ENCODE results near the gene HMGCL. TPM values are rescaled to one million over a fixed set of nuclear protein-coding genes. Genes with fewer than 3 reads are reported as not detected.
"Not testable (repeated sequence)": the region's sequence is repeated elsewhere in the genome, so short reads cannot be mapped to it uniquely, and the experiment has no call there.

The HMGCL gene
- total RNA-seq, 2 experiments from 2014 or later: 31.9 to 46.0 TPM

DNA sequence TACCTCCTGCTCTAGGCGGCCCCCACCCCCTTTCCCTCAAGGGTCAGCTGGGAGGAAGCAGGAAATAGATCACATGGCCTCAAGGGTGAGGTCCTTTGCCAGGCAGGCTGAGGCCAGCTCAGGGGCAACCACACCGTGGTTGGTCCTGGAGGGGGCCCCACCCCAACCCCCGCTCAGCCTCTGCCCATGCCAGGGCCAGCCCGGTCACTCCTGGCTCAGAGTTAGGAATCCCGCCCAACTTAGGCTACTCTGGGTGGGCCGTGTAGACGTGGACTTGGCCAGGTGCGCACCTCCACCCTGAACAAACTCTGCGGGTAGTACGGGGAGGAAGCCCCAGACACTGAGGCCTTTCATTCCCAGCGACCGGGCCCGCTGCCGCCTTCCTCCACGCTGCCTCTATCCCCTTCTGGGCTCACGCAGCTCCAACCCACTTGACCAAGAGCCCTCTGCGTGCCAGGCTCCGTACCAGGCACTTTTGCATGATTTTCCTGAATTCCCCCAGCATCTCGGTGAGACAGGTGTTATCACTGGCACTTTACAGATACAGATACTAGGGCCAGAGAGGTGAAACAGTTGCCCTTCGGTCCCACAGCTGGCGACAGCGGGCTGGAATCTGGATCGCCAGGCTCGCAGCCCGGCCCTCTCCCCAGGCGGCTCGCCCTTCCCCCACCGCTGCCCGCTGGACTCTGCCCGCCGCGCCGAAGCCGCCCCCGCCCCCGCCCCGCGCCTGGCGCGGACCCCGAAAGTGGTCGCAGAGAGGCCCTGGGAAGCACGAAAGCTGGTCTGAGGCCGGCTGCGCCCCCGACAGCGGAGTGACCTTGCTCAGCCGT lies 25.4 kb downstream of the HMGCL start:
- intact Hi-C loops (cut with DNase I, micrococcal nuclease): loop anchor here (1.0 to 10.0 kb wide), 14 partner anchors 8 to 844 kb away; partner anchors contain the start of genes HMGCL (in 2 of the 2), LYPLA2 (in 2 of the 2), PNRC2 (in 2 of the 2) and ELOA (in 1 of the 2)
- POLR2A ChIA-PET: interaction anchor here (1.8 to 2.1 kb wide), 4 partner anchors 9 to 26 kb away, joined by 4 to 6 read pairs (median 4); partner anchors contain the start of genes HMGCL, LYPLA2 and PITHD1
- H3K27me3 Mint-ChIP-seq: no peaks in the 10 kb centered on the region
- peaks cover 19% of the 10 kb centered on the region for H3K36me3 Mint-ChIP-seq (ENCODE audit: low read depth)
- CTCF ChIA-PET: interaction anchor here (0.9 to 5.3 kb wide), 9 partner anchors 9 to 241 kb away, joined by 3 to 22 read pairs (median 5); partner anchors contain the start of genes LYPLA2 and PITHD1
- no peaks in the 10 kb centered on the region for H3K9me3 Mint-ChIP-seq (ENCODE audit: low read depth)
- H3K4me1 Mint-ChIP-seq: peaks cover 13% of the 10 kb centered on the region
- H3K4me3 Mint-ChIP-seq: peak overlapping the region; percentile 86
- peak; percentile 72 for DNase-seq
- peak overlapping the region; percentile 84 for H3K27ac Mint-ChIP-seq
- peak; percentile 32 for ATAC-seq

DNA sequence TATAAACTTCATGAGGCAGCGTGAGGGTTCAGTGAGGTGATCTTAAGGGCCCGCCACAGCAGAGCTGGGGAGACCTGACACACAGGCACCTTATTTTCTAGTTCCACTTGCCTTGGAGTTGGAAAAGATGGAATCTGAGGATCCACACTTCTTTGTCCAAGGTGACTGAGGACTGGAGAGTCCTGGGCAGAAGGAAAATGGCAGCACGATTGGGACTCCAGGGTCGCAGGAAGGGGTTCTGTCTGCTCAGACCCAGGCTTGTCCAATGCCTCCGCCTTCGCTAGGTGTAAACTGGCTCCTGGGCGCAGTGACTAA lies 26.0 kb downstream of the HMGCL start:
- Mint-ChIP-seq H3K4me3 (peak overlapping the region; percentile 86), H3K27ac (peak overlapping the region; percentile 60), H3K36me3 (ENCODE audit: low read depth) (peaks cover 19% of the 10 kb centered on the region), H3K4me1 (peaks cover 13% of the 10 kb centered on the region), H3K27me3 (no peaks in the 10 kb centered on the region), H3K9me3 (ENCODE audit: low read depth) (no peaks in the 10 kb centered on the region)
- no peak for ATAC-seq
- intact Hi-C loops (cut with DNase I, micrococcal nuclease): no loop called here
- no peak for DNase-seq
- ChIA-PET CTCF (interaction anchor here (0.7 to 5.3 kb wide), 8 partner anchors 8 to 431 kb away, joined by 3 to 22 read pairs (median 5); partner anchors contain the start of genes LYPLA2 and PITHD1), POLR2A (interaction anchor here (1.8 to 1.9 kb wide), 3 partner anchors 8 to 26 kb away, joined by 4 to 6 read pairs (median 5); partner anchors contain the start of genes HMGCL, LYPLA2 and PITHD1)

DNA sequence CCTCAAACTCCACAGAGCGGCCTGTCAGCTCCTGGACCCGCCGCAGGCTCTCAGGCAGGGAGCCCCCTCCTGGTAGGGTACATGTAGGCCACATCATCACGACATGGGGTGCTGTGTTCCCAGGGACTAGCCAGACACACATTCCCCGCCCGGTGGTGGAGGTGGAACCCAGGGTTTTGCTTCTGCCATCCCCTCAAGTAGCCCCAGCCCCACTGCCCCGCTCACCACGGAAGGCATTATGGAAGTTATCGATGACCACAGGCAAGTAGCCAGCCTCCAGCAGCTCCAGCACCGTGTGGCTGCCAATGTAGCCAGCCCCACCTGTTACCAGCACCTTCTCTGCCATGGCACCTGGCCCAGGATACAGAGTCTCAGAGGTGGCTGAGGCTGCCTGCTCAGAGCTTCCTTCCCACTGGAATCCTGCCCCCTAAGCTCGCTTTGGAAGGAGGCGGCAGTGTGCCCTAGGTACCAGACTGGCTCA lies 26.5 kb downstream of the HMGCL start:
- H3K9me3 Mint-ChIP-seq (ENCODE audit: low read depth): no peaks in the 10 kb centered on the region
- POLR2A ChIA-PET: interaction anchor here (0.5 to 1.9 kb wide), 2 partner anchors 20 to 106 kb away, joined by 6 to 8 read pairs; partner anchors contain the start of gene PITHD1
- intact Hi-C loops (cut with DNase I, micrococcal nuclease): no loop called here
- H3K27me3 Mint-ChIP-seq: no peaks in the 10 kb centered on the region
- DNase-seq (peak; percentile 39), ATAC-seq (no peak)
- CTCF ChIA-PET: interaction anchor here (0.6 to 5.3 kb wide), 10 partner anchors 8 to 430 kb away, joined by 3 to 22 read pairs (median 3); partner anchors contain the start of genes LYPLA2 and PITHD1
- H3K27ac Mint-ChIP-seq: no peak overlapping the region
- H3K36me3 Mint-ChIP-seq (ENCODE audit: low read depth): peaks cover 19% of the 10 kb centered on the region
- H3K4me1 Mint-ChIP-seq: peaks cover 13% of the 10 kb centered on the region
- peak overlapping the region; percentile 86 for H3K4me3 Mint-ChIP-seq

DNA sequence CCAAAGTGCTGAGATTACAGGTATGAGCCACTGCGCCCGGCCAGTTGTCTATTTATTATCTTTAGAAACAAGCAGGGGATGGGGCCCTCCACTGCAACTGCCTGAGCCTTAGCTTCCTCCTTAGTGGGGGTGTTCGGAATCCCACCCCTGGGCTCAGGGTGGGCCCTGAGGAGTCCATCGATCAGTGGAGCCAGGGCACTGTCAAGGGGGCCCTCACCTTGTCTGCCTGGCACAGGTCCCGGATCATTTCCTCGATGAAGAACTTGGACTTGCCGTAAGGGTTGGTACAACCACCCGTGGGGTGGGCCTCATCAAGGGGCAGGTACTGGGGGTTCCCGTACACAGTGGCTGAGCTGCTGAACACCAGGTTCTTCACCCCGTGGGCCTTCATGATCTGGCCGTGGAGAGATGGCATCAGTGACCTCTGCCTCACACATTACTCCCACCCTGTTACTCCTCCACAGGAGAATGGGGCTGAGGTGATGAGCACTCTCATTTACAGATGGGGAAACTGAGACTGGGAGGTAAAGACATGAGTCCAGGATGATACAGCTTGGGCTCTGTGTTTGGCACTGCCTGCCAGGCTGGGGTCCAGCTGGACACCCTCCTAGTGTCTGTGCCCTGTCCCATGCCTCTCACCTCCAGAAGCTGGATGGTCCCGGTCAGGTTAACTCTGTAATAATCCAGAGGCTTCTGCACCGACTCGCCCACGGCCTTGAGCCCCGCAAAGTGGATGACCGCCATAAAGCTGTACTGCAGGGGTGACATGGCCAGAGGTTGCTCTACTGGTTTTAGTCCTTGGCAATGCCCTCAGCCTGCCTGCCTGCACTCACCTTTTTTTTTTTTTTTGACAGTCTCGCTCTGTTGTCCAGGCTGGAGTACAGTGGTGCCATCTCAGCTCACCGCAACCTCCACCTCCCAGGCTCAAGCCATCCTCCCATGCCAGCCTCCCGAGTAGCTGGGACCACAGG lies 27.5 kb downstream of the HMGCL start:
- ATAC-seq (no peak), DNase-seq (no peak)
- Mint-ChIP-seq H3K4me3 (no peak overlapping the region), H3K36me3 (ENCODE audit: low read depth) (peaks cover 19% of the 10 kb centered on the region), H3K27me3 (no peaks in the 10 kb centered on the region), H3K9me3 (ENCODE audit: low read depth) (no peaks in the 10 kb centered on the region), H3K27ac (no peak overlapping the region), H3K4me1 (peaks cover 13% of the 10 kb centered on the region)
- ChIA-PET CTCF (interaction anchor here (0.6 to 5.3 kb wide), 5 partner anchors 9 to 272 kb away, joined by 3 to 22 read pairs (median 3); no protein-coding TSS in a partner anchor), POLR2A (no interaction called here)
- intact Hi-C loops (cut with DNase I, micrococcal nuclease): no loop called here

DNA sequence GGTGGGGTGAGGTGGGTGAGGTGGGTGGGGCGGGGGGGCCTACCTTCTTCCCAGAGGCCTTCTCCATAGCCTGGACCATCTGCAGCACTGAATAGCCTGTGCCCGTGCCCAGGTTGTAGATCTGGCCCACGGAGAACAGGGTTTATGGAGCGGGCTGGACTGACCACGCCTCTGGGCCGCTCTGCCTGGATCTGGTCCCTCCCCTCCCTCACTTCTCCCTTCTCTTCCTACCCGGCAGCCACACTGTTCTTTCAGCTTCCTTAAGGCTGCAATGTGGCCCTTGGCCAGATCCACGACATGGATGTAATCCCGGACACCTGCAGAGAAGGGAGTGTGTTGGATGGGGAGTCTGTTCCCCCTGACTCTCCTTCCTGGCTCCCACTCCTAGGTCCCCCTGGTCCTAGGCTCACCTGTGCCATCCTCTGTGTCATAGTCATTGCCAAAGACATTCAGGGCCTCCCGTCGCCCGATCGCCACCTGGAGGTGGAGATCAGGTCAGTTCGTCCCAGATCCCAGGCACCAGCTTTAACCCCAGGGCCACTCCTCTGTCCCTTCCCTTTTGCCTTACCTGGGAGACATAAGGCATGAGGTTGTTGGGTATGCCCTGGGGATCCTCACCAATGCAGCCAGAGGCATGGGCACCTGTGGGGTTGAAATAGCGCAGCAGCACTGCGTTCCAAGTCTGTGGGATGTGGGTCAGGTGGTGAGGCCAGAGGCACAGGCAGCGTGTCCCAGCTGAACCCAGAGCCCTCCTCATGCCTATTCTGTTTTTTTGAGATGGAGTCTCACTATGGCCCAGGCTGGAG lies 28.6 kb downstream of the HMGCL start:
- Mint-ChIP-seq H3K4me1 (peaks cover 15% of the 10 kb centered on the region), H3K27me3 (no peaks in the 10 kb centered on the region), H3K27ac (no peak overlapping the region), H3K9me3 (ENCODE audit: low read depth) (no peaks in the 10 kb centered on the region), H3K36me3 (ENCODE audit: low read depth) (peaks cover 19% of the 10 kb centered on the region), H3K4me3 (no peak overlapping the region)
- intact Hi-C loops (cut with DNase I, micrococcal nuclease): no loop called here
- POLR2A ChIA-PET: no interaction called here
- CTCF ChIA-PET: no interaction called here
- ATAC-seq: no peak
- no peak for DNase-seq

DNA sequence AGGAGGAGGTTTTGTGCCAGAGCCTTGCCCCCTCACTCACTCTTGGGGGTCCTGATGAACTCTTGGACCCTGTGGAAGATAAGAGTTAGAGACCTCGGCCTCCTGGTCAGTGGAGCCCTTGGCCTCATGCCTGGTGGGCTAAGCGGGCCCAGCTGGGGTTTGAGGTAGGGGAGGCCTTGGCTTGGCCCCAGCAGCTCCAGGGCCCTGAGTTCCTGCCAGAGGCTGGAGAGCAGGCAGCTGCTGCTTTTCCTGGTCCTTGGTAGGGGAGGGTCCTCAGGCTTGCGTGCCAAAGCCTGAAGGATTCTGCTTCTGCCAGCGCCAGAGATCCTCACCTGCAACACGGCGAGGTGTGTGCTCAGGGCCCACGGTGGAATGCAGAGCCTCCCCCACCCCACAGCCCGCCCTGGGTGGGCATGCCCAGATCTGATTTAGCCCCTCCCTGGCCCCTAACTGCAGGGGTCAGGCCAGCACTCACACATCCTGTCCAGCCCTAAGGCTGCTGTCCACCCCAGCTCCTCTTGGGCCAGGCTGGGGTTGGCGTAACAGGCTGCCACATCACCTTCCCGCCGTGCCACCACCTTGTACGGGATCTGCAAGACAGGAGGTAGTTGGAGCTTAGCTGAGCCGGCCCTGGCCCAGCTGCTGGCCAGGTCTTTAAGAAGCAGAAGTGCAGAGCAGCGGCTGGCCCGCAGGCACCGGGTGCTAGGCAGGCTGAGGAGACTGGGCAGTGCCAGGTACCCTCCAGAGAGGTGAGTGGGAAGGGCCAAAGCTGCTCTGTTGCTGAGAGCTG lies 29.4 kb downstream of the HMGCL start:
- ChIA-PET CTCF (no interaction called here), POLR2A (no interaction called here)
- H3K4me3 Mint-ChIP-seq: no peak overlapping the region
- H3K36me3 Mint-ChIP-seq (ENCODE audit: low read depth): peaks cover 19% of the 10 kb centered on the region
- no peak overlapping the region for H3K27ac Mint-ChIP-seq
- no peaks in the 10 kb centered on the region for H3K27me3 Mint-ChIP-seq
- ATAC-seq (no peak), DNase-seq (no peak)
- no peaks in the 10 kb centered on the region for H3K9me3 Mint-ChIP-seq (ENCODE audit: low read depth)
- intact Hi-C loops (cut with DNase I, micrococcal nuclease): no loop called here
- H3K4me1 Mint-ChIP-seq: peaks cover 16% of the 10 kb centered on the region

DNA sequence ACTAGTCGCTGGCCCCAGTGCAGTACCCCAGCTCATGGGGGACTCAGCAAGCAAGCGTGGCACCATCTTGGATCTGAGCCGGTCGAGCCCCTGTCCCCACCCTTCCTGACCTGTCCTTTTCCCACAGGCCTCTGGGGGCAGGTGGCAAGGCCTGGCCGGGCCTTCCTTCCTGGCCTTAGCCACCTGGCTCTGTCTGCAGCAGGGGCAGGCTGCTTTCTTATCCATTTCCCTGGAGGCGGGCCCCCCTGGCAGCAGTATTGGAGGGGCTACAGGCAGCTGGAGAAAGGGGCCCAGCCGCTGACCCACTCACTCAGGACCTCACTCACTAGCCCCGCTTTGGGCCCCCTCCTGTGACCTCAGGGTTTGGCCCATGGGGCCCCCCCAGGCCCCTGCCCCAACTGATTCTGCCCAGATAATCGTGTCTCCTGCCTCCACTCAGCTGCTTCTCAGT lies 30.5 kb downstream of the HMGCL start:
- H3K27ac Mint-ChIP-seq; ATAC-seq; intact Hi-C loops (cut with DNase I, micrococcal nuclease); H3K9me3 Mint-ChIP-seq (ENCODE audit: low read depth); H3K27me3 Mint-ChIP-seq; DNase-seq; POLR2A ChIA-PET; H3K4me3 Mint-ChIP-seq: not testable (repeated sequence)
- peaks cover 20% of the 10 kb centered on the region for H3K36me3 Mint-ChIP-seq (ENCODE audit: low read depth)
- H3K4me1 Mint-ChIP-seq: peaks cover 22% of the 10 kb centered on the region
- CTCF ChIA-PET: interaction anchor here (0.6 to 0.7 kb wide), 2 partner anchors 61 to 159 kb away, joined by 3 to 5 read pairs; no protein-coding TSS in a partner anchor

DNA sequence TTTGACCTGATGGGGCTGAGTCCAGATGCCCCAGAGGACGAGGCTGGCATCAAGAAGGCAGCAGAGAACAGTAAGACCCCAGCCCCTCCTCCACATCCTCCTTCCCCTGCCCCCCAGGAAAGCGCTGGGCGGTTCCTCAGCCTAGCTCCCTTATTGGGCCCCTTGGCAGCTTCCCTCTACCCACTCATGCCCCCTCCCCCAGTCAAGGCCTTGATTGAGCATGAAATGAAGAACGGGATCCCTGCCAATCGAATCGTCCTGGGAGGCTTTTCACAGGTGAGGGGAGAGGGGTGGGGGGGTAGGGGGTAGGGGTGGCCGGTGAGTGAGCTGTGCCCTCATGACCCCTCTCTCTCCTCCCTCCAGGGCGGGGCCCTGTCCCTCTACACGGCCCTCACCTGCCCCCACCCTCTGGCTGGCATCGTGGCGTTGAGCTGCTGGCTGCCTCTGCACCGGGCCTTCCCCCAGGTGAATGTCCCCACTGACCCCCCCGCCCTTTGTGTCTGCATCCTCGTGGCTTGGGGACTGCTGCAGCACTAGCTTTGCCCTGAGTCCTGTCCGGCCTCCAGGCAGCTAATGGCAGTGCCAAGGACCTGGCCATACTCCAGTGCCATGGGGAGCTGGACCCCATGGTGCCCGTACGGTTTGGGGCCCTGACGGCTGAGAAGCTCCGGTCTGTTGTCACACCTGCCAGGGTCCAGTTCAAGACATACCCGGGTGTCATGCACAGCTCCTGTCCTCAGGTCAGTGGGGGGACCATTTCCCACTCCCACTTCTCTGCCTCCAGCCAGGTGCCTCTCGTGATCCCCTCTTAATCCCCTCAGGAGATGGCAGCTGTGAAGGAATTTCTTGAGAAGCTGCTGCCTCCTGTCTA lies 31.1 kb downstream of the HMGCL start:
- CTCF ChIA-PET: interaction anchor here (0.6 to 0.7 kb wide), 3 partner anchors 61 to 158 kb away, joined by 3 to 5 read pairs (median 4); no protein-coding TSS in a partner anchor
- Mint-ChIP-seq H3K4me3 (no peak overlapping the region), H3K27ac (no peak overlapping the region), H3K27me3 (no peaks in the 10 kb centered on the region), H3K9me3 (ENCODE audit: low read depth) (no peaks in the 10 kb centered on the region), H3K4me1 (peaks cover 17% of the 10 kb centered on the region), H3K36me3 (ENCODE audit: low read depth) (peaks cover 18% of the 10 kb centered on the region)
- POLR2A ChIA-PET: no interaction called here
- ATAC-seq (no peak), DNase-seq (no peak)
- intact Hi-C loops (cut with DNase I, micrococcal nuclease): no loop called here

DNA sequence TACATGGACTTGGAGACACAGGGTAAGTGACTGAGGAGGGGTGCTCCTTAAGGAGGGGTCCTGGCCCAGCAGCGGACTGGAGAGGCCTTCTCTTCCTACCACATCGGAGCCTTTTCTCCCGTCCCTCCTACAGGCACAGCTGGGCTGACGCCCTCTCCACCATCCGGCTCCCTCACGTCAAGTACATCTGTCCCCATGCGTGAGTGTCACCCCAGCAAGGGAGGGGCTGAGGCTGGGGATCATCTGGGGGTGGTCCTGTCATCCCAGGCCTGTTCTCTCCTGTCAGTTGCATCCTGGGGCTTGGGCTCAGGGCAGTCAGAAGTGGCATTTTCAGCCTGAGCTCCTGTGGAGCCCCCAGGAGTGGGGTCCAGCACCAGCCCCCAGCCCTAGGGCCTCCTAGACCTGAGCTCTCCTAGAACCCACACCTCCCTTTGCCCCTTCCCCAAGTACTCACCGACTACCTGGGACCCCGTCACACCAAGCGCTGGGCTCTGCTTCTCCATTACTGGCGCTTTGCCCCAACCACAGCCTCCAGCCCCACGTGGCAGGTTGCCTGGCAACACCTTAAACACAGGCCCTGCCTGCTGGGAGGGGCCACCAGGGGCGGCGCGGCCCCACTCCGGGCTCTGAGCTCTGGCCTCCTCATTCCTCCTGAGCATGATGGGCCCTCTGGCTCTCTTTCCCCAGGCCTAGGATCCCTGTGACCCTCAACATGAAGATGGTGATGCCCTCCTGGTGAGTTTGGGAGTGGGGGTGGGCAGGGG lies 32.0 kb downstream of the HMGCL start:
- DNase-seq (peak; percentile 63), ATAC-seq (no peak)
- H3K27me3 Mint-ChIP-seq: no peaks in the 10 kb centered on the region
- POLR2A ChIA-PET: no interaction called here
- CTCF ChIA-PET: no interaction called here
- H3K36me3 Mint-ChIP-seq (ENCODE audit: low read depth): peaks cover 14% of the 10 kb centered on the region
- peak overlapping the region; percentile 7 for H3K4me3 Mint-ChIP-seq
- intact Hi-C loops (cut with DNase I, micrococcal nuclease): no loop called here
- H3K27ac Mint-ChIP-seq: no peak overlapping the region
- no peaks in the 10 kb centered on the region for H3K9me3 Mint-ChIP-seq (ENCODE audit: low read depth)
- peaks cover 13% of the 10 kb centered on the region for H3K4me1 Mint-ChIP-seq

Measured in activated CD4-positive, alpha-beta T cell treated with anti-CD3 and anti-CD28 coated beads for 36 hours (primary cell).